CD14-positive monocyte (primary cell): ENCODE data around the gene HMOX2. TPM values are rescaled to one million over a fixed set of nuclear protein-coding genes. Genes with fewer than 3 reads are reported as not detected.

Experiments used
- DNase-seq, 3 donors: peaks; one replicate each; pipeline ENCODE4 v3.0.0-alpha.2; 2011 to 2022
- H2AFZ ChIP-seq: 2 replicates; pipeline ENCODE4 v1.6.0; 2012; ENCODE audit warnings: mild to moderate bottlenecking, low read depth, low read length, inconsistent platforms; ENCODE audit not compliant: insufficient read depth, poor library complexity, severe bottlenecking
- H3K27ac ChIP-seq, 2 donors: 1 replicate in 1 of 2; 2 replicates in 1 of 2; pipeline ENCODE4 v1.5.1; 2012 to 2013; ENCODE audit warnings: low read length in 2 of 2, control low read depth in 1 of 2, inconsistent platforms in 1 of 2, low read depth in 1 of 2, mild to moderate bottlenecking in 1 of 2
- H3K27me3 ChIP-seq, 2 donors: one replicate each; pipeline versions ENCODE4 v1.6.0 to v1.6.1; 2011 to 2013; ENCODE audit warnings: low read length in 2 of 2; ENCODE audit not compliant: control insufficient read depth in 2 of 2, insufficient read depth in 2 of 2
- H3K36me3 ChIP-seq, 2 donors: replicated peaks in 1 of 2; 1 replicate in 1 of 2; 2 replicates in 1 of 2; pipeline versions ENCODE4 v1.5.1 to v1.6.1; 2012 to 2013; ENCODE audit warnings: low read length in 2 of 2, control low read depth in 1 of 2, inconsistent platforms in 1 of 2, mild to moderate bottlenecking in 1 of 2; ENCODE audit not compliant: insufficient read depth in 2 of 2, control insufficient read depth in 1 of 2
- H3K4me1 ChIP-seq, 2 donors: 1 replicate in 1 of 2; 2 replicates in 1 of 2; pipeline versions ENCODE4 v1.5.1 to v1.6.1; 2012 to 2013; ENCODE audit warnings: low read length in 2 of 2, control low read depth in 1 of 2, inconsistent platforms in 1 of 2, mild to moderate bottlenecking in 1 of 2, moderate library complexity in 1 of 2; ENCODE audit not compliant: insufficient read depth in 2 of 2, control insufficient read depth in 1 of 2
- H3K4me2 ChIP-seq: replicated peaks from 2 replicates; pipeline ENCODE3; 2012; ENCODE audit warnings: low read length, moderate library complexity, mild to moderate bottlenecking; ENCODE audit not compliant: poor library complexity, severe bottlenecking; ENCODE audit errors: extremely low read depth
- H3K4me3 ChIP-seq, 3 experiments: fragments of 200-600 bp in 1 of 3; sonication (generic) in 1 of 3; replicated peaks in 1 of 3; 1 replicate in 2 of 3; 2 replicates in 1 of 3; pipeline ENCODE4 v1.5.1; 2011 to 2013; ENCODE audit warnings: low read length in 3 of 3, mild to moderate bottlenecking in 3 of 3, control low read depth in 2 of 3, low read depth in 2 of 3, inconsistent platforms in 1 of 3, moderate library complexity in 1 of 3
- H3K79me2 ChIP-seq: 2 replicates; pipeline ENCODE4 v1.6.0; 2012; ENCODE audit warnings: mild to moderate bottlenecking, control low read depth, inconsistent platforms, low read length, moderate library complexity; ENCODE audit not compliant: insufficient read depth
- H3K9ac ChIP-seq: 2 replicates; pipeline ENCODE4 v1.6.0; 2017; ENCODE audit warnings: low read length, mild to moderate bottlenecking; ENCODE audit not compliant: insufficient read depth, poor library complexity, severe bottlenecking
- H3K9me3 ChIP-seq, 2 donors: replicated peaks in 1 of 2; 1 replicate in 1 of 2; 2 replicates in 1 of 2; pipeline versions ENCODE4 v1.5.1 to v1.6.1; 2012 to 2013; ENCODE audit warnings: low read length in 2 of 2, control low read depth in 1 of 2; ENCODE audit not compliant: control insufficient read depth in 1 of 2, insufficient read depth in 1 of 2
- H4K20me1 ChIP-seq: 2 replicates; pipeline ENCODE4 v1.6.0; 2012; ENCODE audit warnings: mild to moderate bottlenecking, low read length, control low read depth, moderate library complexity; ENCODE audit not compliant: insufficient read depth
- H3K27ac Mint-ChIP-seq, 7 donors: one replicate each; pipeline ENCODE4 v1.8.0; 2020; ENCODE audit warnings: mild to moderate bottlenecking in 7 of 7, mixed read lengths in 7 of 7, moderate library complexity in 6 of 7, inconsistent platforms in 2 of 7
- H3K27me3 Mint-ChIP-seq, 3 donors: one replicate each; pipeline ENCODE4 v1.8.0; 2021 to 2022; ENCODE audit warnings: low read depth in 3 of 3, mild to moderate bottlenecking in 3 of 3, mixed read lengths in 3 of 3, moderate library complexity in 3 of 3, inconsistent platforms in 1 of 3
- H3K36me3 Mint-ChIP-seq, 2 donors: one replicate each; pipeline ENCODE4 v1.8.0; 2020; ENCODE audit warnings: mixed read lengths in 2 of 2, inconsistent platforms in 1 of 2, mild to moderate bottlenecking in 1 of 2
- H3K4me1 Mint-ChIP-seq: one replicate; pipeline ENCODE4 v1.8.0; 2020; ENCODE audit warnings: mild to moderate bottlenecking, mixed read lengths
- H3K4me3 Mint-ChIP-seq, 2 donors: one replicate each; pipeline ENCODE4 v1.8.0; 2020; ENCODE audit warnings: mild to moderate bottlenecking in 2 of 2, mixed read lengths in 2 of 2, moderate library complexity in 1 of 2
- H3K9me3 Mint-ChIP-seq, 7 donors: one replicate each; pipeline ENCODE4 v1.8.0; 2020 to 2022; ENCODE audit warnings: mixed read lengths in 7 of 7, mild to moderate bottlenecking in 6 of 7, moderate library complexity in 6 of 7, inconsistent platforms in 2 of 7
- WGBS: methylation state at CpG from one replicate; pipeline ENCODE4 v1.1.5; 2013; ENCODE audit warnings: missing lambda C conversion rate; ENCODE audit not compliant: insufficient coverage; 5-methylcytosine and 5-hydroxymethylcytosine counted together
- intact Hi-C, 2 donors: fragments of 100-400 bp; cut with micrococcal nuclease; formaldehyde crosslinking; loops; one replicate each; pipeline versions ENCODE4 v1.15.0 to v1.15.1; 2023
- polyA plus RNA-seq, 3 donors: library from polyadenylated mRNA; depleted of rRNA in 1 of 3; unstranded in 2 of 3; stranded (reverse) in 1 of 3; fragments of 300-500 nt in 2 of 3; fragments of >200 nt in 1 of 3; fragmentation: Illumina TruSeq in 2 of 3; gene quantifications; 1 replicate in 2 of 3; 2 replicates in 1 of 3; pipeline ENCODE4 v1.2.3, GENCODE V29; 2012 to 2021
- TF ChIP-seq, protein P1 (sequence below): fragments of 200-600 bp; IDR thresholded peaks from one replicate; pipeline ENCODE4 v1.8.0; 2022; ENCODE audit warnings: antibody characterized with exemption, mild to moderate bottlenecking

Gene HMOX2
- polyA plus RNA-seq, 3 donors, result 21.7 to 33.2 (median 25.0) TPM

DNA sequence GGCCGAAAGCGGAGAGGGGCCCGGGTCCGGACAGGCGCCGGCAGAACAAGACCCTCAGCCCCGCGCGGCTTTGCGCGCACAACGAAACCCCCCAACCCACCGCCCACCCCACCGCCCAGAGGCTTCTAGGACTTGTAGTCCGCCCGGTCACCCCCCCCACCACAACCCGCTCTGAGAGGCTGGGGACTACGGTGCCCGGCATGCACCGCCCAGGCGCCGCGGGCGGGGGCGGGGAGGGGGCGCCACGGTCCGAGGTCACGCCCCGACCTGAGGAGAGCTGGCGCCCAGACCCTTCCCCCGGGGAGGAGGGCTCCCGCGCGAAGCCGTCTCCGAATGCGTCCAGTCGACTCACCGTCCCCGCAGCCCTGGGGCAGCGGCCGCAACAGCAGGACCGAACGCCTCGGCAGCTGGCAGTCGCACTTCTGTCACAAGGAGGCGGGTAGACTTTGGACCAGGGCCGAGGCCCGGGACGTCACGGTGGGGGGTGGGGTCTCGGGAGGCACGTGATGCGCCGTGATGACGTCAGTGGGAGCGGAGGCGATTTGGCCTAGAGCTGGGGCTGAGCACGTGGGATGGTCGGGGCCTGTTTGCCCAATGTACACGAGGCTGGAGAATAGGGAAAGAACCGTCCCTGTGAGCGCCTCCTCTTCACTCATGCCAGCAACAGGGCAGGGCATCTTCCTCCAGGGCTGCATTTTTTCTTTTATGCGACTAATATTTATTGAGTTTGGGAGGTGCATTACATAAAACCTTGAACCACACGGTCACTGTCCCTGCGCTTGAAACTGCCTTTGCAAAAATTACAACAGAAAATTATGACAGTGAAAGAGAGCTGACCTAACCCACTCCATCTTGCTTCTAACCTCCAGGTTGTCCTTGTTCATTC lies 62.4 kb downstream of the HMOX2 start, which contains the start of gene CDIP1:
Gene CDIP1, minus strand, starts transcription at position 424 of the 886 bp plus-strand sequence. CDS start 24,643 bp downstream, outside the sequence.
- TF ChIP-seq, protein P1, sequence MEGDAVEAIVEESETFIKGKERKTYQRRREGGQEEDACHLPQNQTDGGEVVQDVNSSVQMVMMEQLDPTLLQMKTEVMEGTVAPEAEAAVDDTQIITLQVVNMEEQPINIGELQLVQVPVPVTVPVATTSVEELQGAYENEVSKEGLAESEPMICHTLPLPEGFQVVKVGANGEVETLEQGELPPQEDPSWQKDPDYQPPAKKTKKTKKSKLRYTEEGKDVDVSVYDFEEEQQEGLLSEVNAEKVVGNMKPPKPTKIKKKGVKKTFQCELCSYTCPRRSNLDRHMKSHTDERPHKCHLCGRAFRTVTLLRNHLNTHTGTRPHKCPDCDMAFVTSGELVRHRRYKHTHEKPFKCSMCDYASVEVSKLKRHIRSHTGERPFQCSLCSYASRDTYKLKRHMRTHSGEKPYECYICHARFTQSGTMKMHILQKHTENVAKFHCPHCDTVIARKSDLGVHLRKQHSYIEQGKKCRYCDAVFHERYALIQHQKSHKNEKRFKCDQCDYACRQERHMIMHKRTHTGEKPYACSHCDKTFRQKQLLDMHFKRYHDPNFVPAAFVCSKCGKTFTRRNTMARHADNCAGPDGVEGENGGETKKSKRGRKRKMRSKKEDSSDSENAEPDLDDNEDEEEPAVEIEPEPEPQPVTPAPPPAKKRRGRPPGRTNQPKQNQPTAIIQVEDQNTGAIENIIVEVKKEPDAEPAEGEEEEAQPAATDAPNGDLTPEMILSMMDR, result no peak
- peak within 1 kb of the TSS; percentile 38 to 87 (median 80) for H3K27ac Mint-ChIP-seq

DNA sequence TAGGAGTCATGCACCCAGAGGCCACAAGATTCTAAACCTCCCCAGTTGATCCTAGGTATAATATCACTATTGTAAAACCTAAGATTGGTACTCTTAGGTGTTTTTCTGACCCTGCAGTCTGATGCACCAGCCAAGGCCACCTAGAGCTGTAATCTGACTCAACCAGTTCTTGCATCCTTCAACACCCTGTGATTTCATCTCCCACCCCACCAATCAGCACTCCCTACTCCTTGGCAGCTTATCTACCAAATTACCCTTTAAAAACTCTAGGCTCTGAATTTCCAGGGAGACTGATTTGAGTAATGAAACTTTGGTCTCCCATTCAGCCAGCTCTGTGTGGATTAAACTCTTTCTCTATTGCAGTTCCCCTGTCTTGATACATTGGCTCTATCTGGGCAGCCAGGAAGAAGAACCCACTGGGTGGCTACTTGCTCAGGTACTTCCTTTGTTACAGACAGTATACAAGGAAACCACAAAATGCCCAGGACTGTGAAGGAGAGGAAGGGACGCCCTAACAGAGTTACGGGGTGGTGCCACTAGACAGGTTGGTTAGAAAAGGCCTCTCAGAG lies 63.6 kb downstream of the HMOX2 start:
- peaks cover 12 to 19% of the 10 kb centered on the region in 2 donors for H3K4me1 ChIP-seq
- WGBS, result no CpG with 5 or more reads among the region's 2 CpGs
- peaks cover 6 to 26% (median 20%) of the 10 kb centered on the region in 7 donors for H3K9me3 Mint-ChIP-seq
- intact Hi-C loops, result loop anchor here (2.0 kb wide), 2 partner anchors 63 to 75 kb away; partner anchors contain the start of genes HMOX2 (in 1 of the 2) and UBALD1 (in 1 of the 2)
- H2AFZ ChIP-seq, result no peak overlapping the region
- H3K9me3 ChIP-seq, result peaks cover 9 to 15% of the 10 kb centered on the region in 2 donors
- no peaks in the 10 kb centered on the region for H3K36me3 ChIP-seq
- H3K9ac ChIP-seq, result no peak overlapping the region
- DNase-seq, result no peak
- peaks cover 0 to 4% of the 10 kb centered on the region in 2 donors for H3K27me3 ChIP-seq
- H3K79me2 ChIP-seq, result peaks cover 23% of the 10 kb centered on the region
- TF ChIP-seq, protein P1, result no peak
- no peak overlapping the region for H3K4me3 ChIP-seq
- H3K27ac Mint-ChIP-seq, result peak overlapping the region in 3 of 7 donors; percentile 36 to 75 (median 50)
- peaks cover 5% of the 10 kb centered on the region for H4K20me1 ChIP-seq
- no peak overlapping the region for H3K4me2 ChIP-seq
- H3K4me1 Mint-ChIP-seq, result peaks cover 22% of the 10 kb centered on the region
- peaks cover 9 to 12% (median 12%) of the 10 kb centered on the region in 3 donors for H3K27me3 Mint-ChIP-seq
- H3K27ac ChIP-seq, result no peak overlapping the region
- H3K4me3 Mint-ChIP-seq, result no peak overlapping the region
- H3K36me3 Mint-ChIP-seq, result peaks cover 16 to 19% of the 10 kb centered on the region in 2 donors

More for the DNA sequence above, 62.4 kb downstream of the HMOX2 start, which contains the start of gene CDIP1:
- H4K20me1 ChIP-seq, result peaks cover 9% of the 10 kb centered on the region
- peak within 1 kb of the TSS; percentile 81 for H2AFZ ChIP-seq
- Mint-ChIP-seq H3K4me3 (peak within 1 kb of the TSS; percentile 72 to 86), H3K9me3 (peaks cover 6 to 26% (median 20%) of the 10 kb centered on the region in 7 donors), H3K27me3 (peaks cover 9 to 12% (median 10%) of the 10 kb centered on the region in 3 donors), H3K4me1 (peaks cover 22% of the 10 kb centered on the region), H3K36me3 (peaks cover 18 to 19% of the 10 kb centered on the region in 2 donors)
- peaks cover 27% of the 10 kb centered on the region for H3K79me2 ChIP-seq
- WGBS, result under 1% methylated on average over 50 of the region's 67 CpGs
- H3K4me2 ChIP-seq, result peak within 1 kb of the TSS; percentile 90
- H3K9me3 ChIP-seq, result peaks cover 9 to 15% of the 10 kb centered on the region in 2 donors
- peak; percentile 94 to 99 (median 99) for DNase-seq
- H3K27ac ChIP-seq, result peak within 1 kb of the TSS; percentile 77 to 87
- H3K9ac ChIP-seq, result peak within 1 kb of the TSS; percentile 83
- H3K36me3 ChIP-seq, result no peaks in the 10 kb centered on the region
- peaks cover 0 to 4% of the 10 kb centered on the region in 2 donors for H3K27me3 ChIP-seq
- peak within 1 kb of the TSS; percentile 52 to 83 (median 57) for H3K4me3 ChIP-seq
- intact Hi-C loops, result loop anchor here (2.0 kb wide), 2 partner anchors 62 to 76 kb away; partner anchors contain the start of genes HMOX2 (in 1 of the 2) and UBALD1 (in 1 of the 2)
- H3K4me1 ChIP-seq, result peaks cover 12 to 19% of the 10 kb centered on the region in 2 donors
